ELF-1 (cell line): Measurements from ENCODE around the gene CHAD.
A peak's percentile ranks its signal among the peaks of the same experiment; 100 is the strongest.

Experiments
- DNase-seq: peaks from one replicate; pipeline ENCODE4 v3.0.0-alpha.2; 2016; ENCODE audit warnings: low read depth, low spot score

CHAD gene

GRCh38 chr17:50458701-50459676, 9.7 kb downstream of the CHAD start:
- DNase-seq, result no peak

- no peak for DNase-seq
Observed at GRCh38 chr17:50458270-50458669, 10.4 kb downstream of the CHAD start.

GRCh38 chr17:50457621-50458020, 11.1 kb downstream of the CHAD start:
- DNase-seq, result no peak

GRCh38 chr17:50453901-50454300, 14.8 kb downstream of the CHAD start:
- DNase-seq, result no peak

- no peak for DNase-seq
Observed at GRCh38 chr17:50452630-50453300, 15.9 kb downstream of the CHAD start.

GRCh38 chr17:50451943-50452629, 16.6 kb downstream of the CHAD start:
- DNase-seq, result no peak

GRCh38 chr17:50448643-50449042, 20.0 kb downstream of the CHAD start:
- no peak for DNase-seq

GRCh38 chr17:50447870-50448595, 20.6 kb downstream of the CHAD start:
- no peak for DNase-seq

- no peak for DNase-seq
Observed at GRCh38 chr17:50445730-50446325, 22.9 kb downstream of the CHAD start.

- DNase-seq, result no peak
Observed at GRCh38 chr17:50444841-50445715, 23.6 kb downstream of the CHAD start.

GRCh38 chr17:50443505-50443974, 25.1 kb downstream of the CHAD start:
- no peak for DNase-seq

- no peak for DNase-seq
Observed at GRCh38 chr17:50440838-50441829, 27.5 kb downstream of the CHAD start.

- no peak for DNase-seq
Observed at GRCh38 chr17:50440172-50440837, 28.4 kb downstream of the CHAD start.

GRCh38 chr17:50439008-50439407, 29.7 kb downstream of the CHAD start:
- DNase-seq, result no peak

GRCh38 chr17:50437409-50437808, 31.3 kb downstream of the CHAD start:
- DNase-seq, result no peak

- no peak for DNase-seq
Observed at GRCh38 chr17:50432125-50432762, 36.4 kb downstream of the CHAD start.

GRCh38 chr17:50430821-50431618, 37.7 kb downstream of the CHAD start:
- peak; percentile 87 for DNase-seq
